Peyer's patch (tissue), 4 donors: ENCODE data around the gene C12orf54.

Experiments used
- POLR2A ChIP-seq, 2 donors: fragments of 450-650 bp; IDR thresholded peaks; one replicate each; pipeline ENCODE4 v1.5.1; 2017; ENCODE audit warnings: antibody characterized with exemption in 2 of 2, mild to moderate bottlenecking in 2 of 2, moderate library complexity in 2 of 2
- TF ChIP-seq, protein P1 (sequence below), 6 experiments: fragments of 450-650 bp in 4 of 6; fragments of 200-600 bp in 2 of 6; sonication (generic) in 1 of 6; IDR thresholded peaks; one replicate each; pipeline ENCODE4 v1.5.1; 2017 to 2019; ENCODE audit warnings: antibody characterized with exemption in 6 of 6, mild to moderate bottlenecking in 3 of 6, moderate library complexity in 1 of 6

DNA sequence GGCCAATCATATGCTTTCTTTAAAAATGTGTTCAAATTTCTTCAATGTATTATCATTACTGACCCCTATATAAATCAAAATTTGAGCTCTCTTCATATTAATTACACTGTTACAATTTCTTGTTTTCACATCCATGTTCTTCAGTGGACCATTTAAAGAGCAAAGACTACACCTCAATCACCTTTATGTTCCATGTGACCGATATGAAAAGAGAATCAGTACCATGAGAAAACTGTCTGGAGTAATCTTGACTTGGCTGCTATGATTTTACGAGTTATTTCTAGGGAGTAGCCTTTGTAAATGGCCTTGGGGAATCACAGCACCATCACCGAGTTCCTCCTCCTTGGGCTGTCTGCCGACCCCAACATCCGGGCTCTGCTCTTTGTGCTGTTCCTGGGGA, 43.0 kb downstream of the C12orf54 start, which contains the start of gene OR8S1:
- TF ChIP-seq, protein P1, sequence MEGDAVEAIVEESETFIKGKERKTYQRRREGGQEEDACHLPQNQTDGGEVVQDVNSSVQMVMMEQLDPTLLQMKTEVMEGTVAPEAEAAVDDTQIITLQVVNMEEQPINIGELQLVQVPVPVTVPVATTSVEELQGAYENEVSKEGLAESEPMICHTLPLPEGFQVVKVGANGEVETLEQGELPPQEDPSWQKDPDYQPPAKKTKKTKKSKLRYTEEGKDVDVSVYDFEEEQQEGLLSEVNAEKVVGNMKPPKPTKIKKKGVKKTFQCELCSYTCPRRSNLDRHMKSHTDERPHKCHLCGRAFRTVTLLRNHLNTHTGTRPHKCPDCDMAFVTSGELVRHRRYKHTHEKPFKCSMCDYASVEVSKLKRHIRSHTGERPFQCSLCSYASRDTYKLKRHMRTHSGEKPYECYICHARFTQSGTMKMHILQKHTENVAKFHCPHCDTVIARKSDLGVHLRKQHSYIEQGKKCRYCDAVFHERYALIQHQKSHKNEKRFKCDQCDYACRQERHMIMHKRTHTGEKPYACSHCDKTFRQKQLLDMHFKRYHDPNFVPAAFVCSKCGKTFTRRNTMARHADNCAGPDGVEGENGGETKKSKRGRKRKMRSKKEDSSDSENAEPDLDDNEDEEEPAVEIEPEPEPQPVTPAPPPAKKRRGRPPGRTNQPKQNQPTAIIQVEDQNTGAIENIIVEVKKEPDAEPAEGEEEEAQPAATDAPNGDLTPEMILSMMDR (IDR thresholded peaks at IDR 0.05), result no peak
- no peak for TF ChIP-seq POLR2A (IDR thresholded peaks at IDR 0.05)
